Neural progenitor cell (in vitro differentiated cells): ENCODE results near the gene MAPK8. TPM values are rescaled to one million over a fixed set of nuclear protein-coding genes. Genes with fewer than 3 reads are reported as not detected.

Experiments used
- DNase-seq: peaks from one replicate; pipeline ENCODE4 v3.0.0-alpha.2; 2016; ENCODE audit warnings: low spot score
- H2AFZ ChIP-seq: fragments of 200-600 bp; sonication (generic); replicated peaks from 2 replicates; pipeline ENCODE4 v1.6.1; 2016; ENCODE audit warnings: antibody characterized with exemption
- H3F3A ChIP-seq: fragments of 200-600 bp; sonication (generic); 2 replicates; pipeline ENCODE4 v1.6.1; 2016; ENCODE audit warnings: antibody characterized with exemption, low read depth
- H3K27ac ChIP-seq: fragments of 200-600 bp; sonication (generic); 2 replicates; pipeline ENCODE4 v1.5.1; 2016; ENCODE audit warnings: mild to moderate bottlenecking
- H3K27me3 ChIP-seq: fragments of 200-600 bp; sonication (generic); 2 replicates; pipeline ENCODE4 v1.6.1; 2016; ENCODE audit warnings: mild to moderate bottlenecking, moderate library complexity
- H3K36me3 ChIP-seq: fragments of 200-600 bp; sonication (generic); 2 replicates; pipeline ENCODE4 v1.5.1; 2016
- H3K4me1 ChIP-seq: fragments of 200-600 bp; sonication (generic); 2 replicates; pipeline ENCODE4 v1.6.1; 2016; ENCODE audit warnings: mixed run types
- H3K4me2 ChIP-seq: fragments of 200-600 bp; sonication (generic); 2 replicates; pipeline ENCODE4 v1.6.1; 2016
- H3K4me3 ChIP-seq: fragments of 200-600 bp; sonication (generic); 2 replicates; pipeline ENCODE4 v1.5.1; 2016
- H3K79me2 ChIP-seq: fragments of 200-600 bp; sonication (generic); 2 replicates; pipeline ENCODE4 v1.6.1; 2016; ENCODE audit warnings: low read depth
- H3K9ac ChIP-seq: fragments of 200-600 bp; sonication (generic); 2 replicates; pipeline ENCODE4 v1.6.1; 2016
- H3K9me3 ChIP-seq: fragments of 200-600 bp; sonication (generic); 2 replicates; pipeline ENCODE4 v1.5.1; 2016; ENCODE audit warnings: low read depth
- H4K20me1 ChIP-seq: fragments of 200-600 bp; sonication (generic); 2 replicates; pipeline ENCODE4 v1.6.1; 2016; ENCODE audit warnings: low read depth
- H3K27ac Mint-ChIP-seq: 3 replicates; pipeline ENCODE4 v1.8.0; 2021; ENCODE audit warnings: mixed read lengths
- H3K27me3 Mint-ChIP-seq: 2 replicates; pipeline ENCODE4 v1.8.0; 2022; ENCODE audit warnings: low read depth, mild to moderate bottlenecking, inconsistent platforms, moderate library complexity, mixed read lengths; ENCODE audit not compliant: insufficient read depth
- H3K36me3 Mint-ChIP-seq: 3 replicates; pipeline ENCODE4 v1.8.0; 2021; ENCODE audit warnings: mixed read lengths
- H3K4me1 Mint-ChIP-seq: 3 replicates; pipeline ENCODE4 v1.8.0; 2021; ENCODE audit warnings: mixed read lengths
- H3K4me3 Mint-ChIP-seq: 3 replicates; pipeline ENCODE4 v1.8.0; 2021; ENCODE audit warnings: mild to moderate bottlenecking, moderate library complexity, mixed read lengths
- H3K9me3 Mint-ChIP-seq: 3 replicates; pipeline ENCODE4 v1.8.0; 2020; ENCODE audit warnings: mixed read lengths
- CTCF ChIP-seq: fragments of 200-600 bp; sonication (generic); IDR thresholded peaks from 2 replicates; pipeline ENCODE4 v1.5.1; 2017; ENCODE audit warnings: antibody characterized with exemption, mild to moderate bottlenecking
- EZH2 ChIP-seq: fragments of 200-600 bp; sonication (generic); IDR thresholded peaks from 2 replicates; pipeline ENCODE4 v1.6.1; 2017; ENCODE audit warnings: antibody characterized with exemption, mild to moderate bottlenecking, moderate library complexity
- EZH2phosphoT487 ChIP-seq: fragments of 200-600 bp; sonication (generic); IDR thresholded peaks from 2 replicates; pipeline ENCODE4 v1.6.1; 2017; ENCODE audit warnings: antibody characterized with exemption
- total RNA-seq: library from RNA; depleted of rRNA; stranded (reverse); fragments of >200 nt; gene quantifications from 2 replicates; pipeline ENCODE4 v1.2.3, GENCODE V29; 2015; ENCODE audit warnings: low replicate concordance

MAPK8 gene
- total RNA-seq, 1 donor from 2014 or later, result 166 TPM

GRCh38 chr10:48459270-48460150 is 153.0 kb downstream of the MAPK8 start:
- Histone ChIP-seq H2AFZ (no peak overlapping the region), H3K27me3 (no peaks in the 10 kb centered on the region), H3K4me2 (no peak overlapping the region), H3K36me3 (no peaks in the 10 kb centered on the region), H3K4me3 (no peak overlapping the region), H3F3A (no peaks in the 10 kb centered on the region), H3K27ac (no peak overlapping the region), H3K79me2 (no peaks in the 10 kb centered on the region), H3K9ac (no peak overlapping the region), H3K9me3 (no peaks in the 10 kb centered on the region), H3K4me1 (peaks cover 15% of the 10 kb centered on the region), H4K20me1 (no peaks in the 10 kb centered on the region)
- Mint-ChIP-seq H3K36me3 (no peaks in the 10 kb centered on the region), H3K4me3 (no peak overlapping the region), H3K27me3 (no peaks in the 10 kb centered on the region), H3K4me1 (peaks cover 8% of the 10 kb centered on the region), H3K9me3 (no peaks in the 10 kb centered on the region), H3K27ac (no peak overlapping the region)
- DNase-seq, result no peak
- no peak for TF ChIP-seq EZH2phosphoT487
- TF ChIP-seq EZH2, result no peak
- TF ChIP-seq CTCF, result peak; percentile 6

- no peak for DNase-seq
- Histone ChIP-seq H3K4me2 (no peak overlapping the region), H3K9me3 (no peaks in the 10 kb centered on the region), H3K79me2 (no peaks in the 10 kb centered on the region), H3K27ac (no peak overlapping the region), H4K20me1 (no peaks in the 10 kb centered on the region), H3K4me1 (peaks cover 15% of the 10 kb centered on the region), H3K4me3 (no peak overlapping the region), H2AFZ (no peak overlapping the region), H3F3A (no peaks in the 10 kb centered on the region), H3K9ac (no peak overlapping the region), H3K36me3 (no peaks in the 10 kb centered on the region), H3K27me3 (no peaks in the 10 kb centered on the region)
- H3K36me3 Mint-ChIP-seq, result no peaks in the 10 kb centered on the region
- no peaks in the 10 kb centered on the region for H3K9me3 Mint-ChIP-seq
- no peak overlapping the region for H3K4me3 Mint-ChIP-seq
- peaks cover 2% of the 10 kb centered on the region for H3K27me3 Mint-ChIP-seq
- TF ChIP-seq EZH2phosphoT487 (no peak), EZH2 (no peak), CTCF (no peak)
- peaks cover 8% of the 10 kb centered on the region for H3K4me1 Mint-ChIP-seq
- H3K27ac Mint-ChIP-seq, result no peak overlapping the region
Measured at GRCh38 chr10:48460182-48460581, 153.7 kb downstream of the MAPK8 start.

- Histone ChIP-seq H3K9ac (no peak overlapping the region), H3K4me1 (peaks cover 9% of the 10 kb centered on the region), H3K36me3 (no peaks in the 10 kb centered on the region), H3K4me2 (no peak overlapping the region), H4K20me1 (no peaks in the 10 kb centered on the region), H2AFZ (no peak overlapping the region), H3K4me3 (no peak overlapping the region), H3K9me3 (no peaks in the 10 kb centered on the region), H3K79me2 (no peaks in the 10 kb centered on the region), H3F3A (no peaks in the 10 kb centered on the region), H3K27me3 (peaks cover 13% of the 10 kb centered on the region), H3K27ac (no peak overlapping the region)
- Mint-ChIP-seq H3K27ac (no peak overlapping the region), H3K4me3 (no peak overlapping the region), H3K27me3 (peaks cover 5% of the 10 kb centered on the region), H3K36me3 (no peaks in the 10 kb centered on the region), H3K9me3 (no peaks in the 10 kb centered on the region), H3K4me1 (peaks cover 8% of the 10 kb centered on the region)
- no peak for TF ChIP-seq CTCF
- TF ChIP-seq EZH2phosphoT487, result no peak
- TF ChIP-seq EZH2, result no peak
- no peak for DNase-seq
Measured at GRCh38 chr10:48461623-48462481, 155.4 kb downstream of the MAPK8 start.
